D341Med (cell line): ENCODE data around the gene PPP3CA.

Source experiments
- DNase-seq: peaks from one replicate; pipeline ENCODE4 v3.0.0; 2012; ENCODE audit warnings: low spot score

PPP3CA gene

GRCh38 chr4:101174679-101175345 is 172.5 kb downstream of the PPP3CA start:
- DNase-seq, result no peak

DNA sequence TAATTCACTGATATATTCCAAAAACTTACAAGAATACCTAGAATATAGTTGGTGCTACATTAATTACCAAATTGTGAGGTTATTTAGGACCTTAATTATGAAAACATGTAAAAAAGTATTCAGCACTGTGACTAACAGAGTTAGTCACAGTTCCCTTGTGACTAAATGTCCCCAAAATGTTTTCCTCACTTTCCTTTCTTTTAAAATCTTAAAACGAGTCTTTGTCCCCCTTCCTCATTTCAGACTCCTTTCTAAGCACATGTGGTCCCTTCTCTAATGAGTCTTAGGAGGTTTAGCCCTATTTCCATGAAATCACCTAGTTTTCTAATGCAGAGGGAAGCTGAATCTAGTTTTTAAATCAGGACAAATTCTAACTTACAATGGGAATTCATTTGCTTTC is 175.0 kb downstream of the PPP3CA start:
- no peak for DNase-seq

- DNase-seq, result no peak
These were observed 175.6 kb downstream of the PPP3CA start for GRCh38 chr4:101171747-101172146.

- DNase-seq, result peak; percentile 63
These were observed 178.0 kb downstream of the PPP3CA start for GRCh38 chr4:101169044-101170014.

DNA sequence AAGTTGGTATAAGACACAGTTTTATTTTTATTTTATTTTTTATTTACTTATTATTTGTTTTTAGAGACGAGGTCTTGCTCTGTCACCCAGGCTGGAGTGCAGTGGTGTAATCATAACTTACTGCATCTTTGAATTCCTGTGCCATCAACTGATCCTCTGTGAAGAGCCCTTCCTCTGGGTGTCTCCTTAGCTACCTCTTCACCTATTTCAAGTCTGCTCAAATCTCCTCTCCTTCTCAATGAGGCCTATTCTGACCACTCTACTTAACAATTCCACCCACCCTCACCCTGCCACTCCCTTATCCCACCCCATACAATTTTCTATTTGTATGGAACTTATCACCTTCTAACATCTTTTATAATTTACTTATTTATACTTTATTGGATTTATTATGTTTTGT is 183.4 kb downstream of the PPP3CA start:
- DNase-seq, result no peak

- no peak for DNase-seq
These were observed 184.3 kb downstream of the PPP3CA start for GRCh38 chr4:101162990-101163380.

GRCh38 chr4:101160792-101161592 is 186.3 kb downstream of the PPP3CA start:
- no peak for DNase-seq

- DNase-seq, result no peak
These were observed 188.8 kb downstream of the PPP3CA start for GRCh38 chr4:101158507-101158906.

DNA sequence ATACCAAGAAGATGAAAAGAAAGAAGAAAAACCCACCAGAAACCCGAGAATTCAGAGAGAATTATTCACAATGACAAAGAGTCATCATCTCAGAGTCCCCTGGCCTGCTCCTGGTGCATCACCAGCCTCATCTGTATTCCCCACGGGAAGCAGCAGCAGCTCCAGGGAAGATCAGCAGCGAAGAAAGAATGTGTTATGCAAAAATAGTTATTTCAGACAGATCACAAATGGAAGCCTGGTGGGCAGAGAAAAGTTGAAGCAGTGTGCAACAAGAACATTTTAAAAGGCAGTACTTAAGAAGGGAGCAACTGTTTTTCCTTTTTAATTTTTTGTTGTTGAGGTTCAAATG is 189.2 kb downstream of the PPP3CA start:
- no peak for DNase-seq

DNA sequence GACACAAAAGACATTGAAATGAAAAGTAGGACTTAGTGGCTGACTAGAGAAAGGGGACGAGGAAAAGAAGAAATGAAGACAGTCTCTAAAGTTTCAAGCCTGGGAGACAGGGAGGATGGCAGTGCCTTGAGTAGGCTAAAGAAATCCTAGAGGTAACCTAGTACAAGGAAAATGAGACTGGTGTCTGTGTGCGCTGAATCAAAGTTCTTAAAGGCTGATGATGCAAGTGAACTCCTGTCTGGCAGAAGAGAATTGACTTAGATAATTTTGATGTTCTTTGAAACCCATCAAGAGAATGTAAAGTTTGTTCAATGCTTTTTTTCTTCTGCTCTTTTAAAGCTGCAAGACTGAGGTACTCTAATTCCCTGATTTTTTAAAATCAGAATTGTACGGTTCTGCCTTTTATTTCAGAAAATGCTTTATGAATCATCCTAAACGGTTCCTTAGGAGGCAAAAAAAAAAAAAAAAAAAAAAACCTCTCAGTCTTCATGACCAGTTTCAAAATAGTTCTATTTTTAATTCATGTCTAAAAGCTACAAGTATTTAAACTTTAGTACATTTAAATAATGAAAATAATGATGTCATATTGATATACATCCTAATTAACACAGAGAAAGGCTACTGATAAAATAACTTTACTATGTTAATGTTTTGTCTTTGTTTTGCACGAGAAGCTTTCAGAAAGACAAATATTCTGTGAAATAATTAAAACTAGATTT is 189.8 kb downstream of the PPP3CA start:
- DNase-seq, result no peak

DNA sequence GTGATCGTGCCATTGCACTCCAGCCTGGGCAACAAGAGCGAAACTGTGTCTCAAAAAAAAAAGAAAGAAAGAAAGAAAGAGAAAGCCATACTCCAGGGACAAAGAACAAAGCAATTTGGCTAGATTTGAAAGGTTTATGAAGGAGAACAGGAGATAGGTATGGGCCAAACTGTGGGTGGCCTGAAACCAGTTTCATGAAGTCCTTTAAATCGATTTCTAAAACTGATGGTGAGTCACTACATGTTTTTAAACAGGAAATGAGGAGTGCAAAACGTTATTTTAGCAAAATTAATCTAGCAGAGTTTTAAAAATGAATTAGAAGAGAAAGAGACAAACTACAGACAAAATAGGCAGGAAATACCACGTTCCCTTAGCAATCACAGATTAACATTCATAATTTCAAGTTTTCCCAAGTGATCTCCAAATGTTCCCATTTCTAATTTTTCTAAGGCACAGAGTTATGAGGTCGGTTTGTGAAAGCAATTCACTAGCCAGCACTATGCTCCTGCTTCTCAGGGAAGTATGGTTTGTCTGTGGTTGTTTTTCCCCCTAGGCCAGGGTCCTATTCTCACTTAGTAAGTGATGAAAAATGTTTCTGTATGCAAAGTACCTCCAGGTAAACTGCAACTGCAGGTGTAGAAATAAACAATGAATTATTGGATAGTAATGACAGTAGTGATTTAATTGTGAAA is 190.6 kb downstream of the PPP3CA start:
- DNase-seq, result no peak

DNA sequence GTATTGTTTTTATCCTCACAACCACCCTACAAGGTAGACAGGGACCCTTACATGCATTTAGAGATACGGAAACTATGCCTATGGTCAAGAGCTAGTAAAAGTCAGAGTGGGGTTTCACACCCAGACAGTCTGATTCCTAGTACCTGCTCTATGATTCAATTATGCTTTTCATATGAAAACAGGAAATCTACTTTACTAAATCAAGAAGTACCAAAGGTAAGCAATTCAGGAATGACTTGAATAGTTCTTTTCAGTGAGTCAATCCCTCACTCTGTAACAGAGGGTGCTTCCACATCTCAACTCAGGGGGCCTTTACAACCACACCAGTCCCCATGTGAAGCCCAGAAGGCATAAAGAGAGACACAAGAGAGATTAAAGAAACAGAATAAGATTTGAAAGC is 191.4 kb downstream of the PPP3CA start:
- no peak for DNase-seq

GRCh38 chr4:101155368-101155767 is 192.0 kb downstream of the PPP3CA start:
- no peak for DNase-seq

GRCh38 chr4:101153653-101154052 is 193.7 kb downstream of the PPP3CA start:
- no peak for DNase-seq

DNA sequence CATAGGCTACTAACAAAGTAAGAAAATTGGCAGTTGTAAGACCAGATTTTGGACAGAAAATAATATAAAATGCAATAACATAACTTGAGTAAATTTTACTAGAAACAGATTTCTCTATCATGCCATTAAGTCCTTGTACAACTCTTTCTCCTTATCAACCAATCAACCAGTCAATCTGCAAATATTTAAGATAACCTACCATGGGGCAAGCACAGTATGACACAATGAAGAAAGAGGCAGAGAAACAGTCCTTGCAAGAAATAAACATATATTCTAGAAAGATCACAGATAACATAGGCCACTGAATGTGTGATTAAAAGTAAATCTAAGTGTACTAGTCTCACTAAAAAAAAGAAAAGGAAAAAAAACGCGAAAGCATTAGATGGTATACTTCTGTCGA is 194.8 kb downstream of the PPP3CA start:
- no peak for DNase-seq

DNA sequence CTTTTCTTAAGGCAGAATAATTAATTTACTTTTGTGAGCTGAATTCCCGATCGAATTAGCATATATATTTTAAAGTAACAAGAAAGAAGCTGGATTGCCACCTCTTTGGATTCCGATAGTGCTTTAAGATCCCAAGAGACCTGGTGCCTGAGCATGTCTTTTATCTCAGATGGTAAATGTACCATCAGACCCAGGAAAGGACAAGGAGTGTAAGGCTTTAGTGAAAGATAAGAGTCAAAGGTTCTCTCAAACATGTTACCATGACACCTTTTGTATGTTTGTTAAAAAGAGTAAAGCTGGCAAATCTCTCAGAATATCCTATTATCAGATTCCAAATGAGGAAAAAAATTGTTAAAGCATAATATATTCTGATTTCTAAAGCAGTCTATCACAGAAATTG is 198.8 kb downstream of the PPP3CA start:
- no peak for DNase-seq

DNA sequence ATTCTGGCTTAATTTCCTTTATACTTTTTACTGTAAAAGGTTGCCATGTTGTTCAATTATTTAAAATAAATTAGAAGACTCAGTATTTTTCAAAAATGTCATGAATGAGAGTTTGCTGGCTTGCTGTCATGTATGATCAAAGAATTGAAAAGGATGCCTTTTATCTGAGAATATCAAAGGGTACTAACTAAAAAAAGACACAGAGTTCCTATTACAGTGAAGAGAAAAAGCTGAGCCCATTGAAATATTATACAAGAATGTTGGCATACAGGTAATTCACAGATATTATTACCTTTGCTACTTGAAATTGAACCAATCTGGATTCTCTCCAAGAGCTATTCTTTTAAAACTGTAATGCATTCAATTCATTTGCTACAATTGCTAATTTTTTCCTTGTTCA is 200.0 kb downstream of the PPP3CA start:
- no peak for DNase-seq

GRCh38 chr4:101145021-101145420 is 202.3 kb downstream of the PPP3CA start:
- DNase-seq, result no peak

- DNase-seq, result no peak
These were observed 205.1 kb downstream of the PPP3CA start for GRCh38 chr4:101142259-101142658.

GRCh38 chr4:101141855-101142254 is 205.5 kb downstream of the PPP3CA start:
- DNase-seq, result no peak

- no peak for DNase-seq
These were observed 206.1 kb downstream of the PPP3CA start for GRCh38 chr4:101141230-101141629.
